GM15510 (cell line): ENCODE results near the gene CCL23.

Experiments used
- POLR2A ChIP-seq: IDR thresholded peaks from 3 replicates; pipeline ENCODE4 v1.6.1; 2011; ENCODE audit warnings: borderline replicate concordance; ENCODE audit not compliant: insufficient read length; ENCODE audit errors: extremely low read depth

Gene CCL23

GRCh38 chr17:36019423-36019822 lies 1.7 kb upstream of the CCL23 start:
- no peak for TF ChIP-seq POLR2A

GRCh38 chr17:36016555-36016954 lies 1.2 kb downstream of the CCL23 start:
- no peak for TF ChIP-seq POLR2A

- no peak for TF ChIP-seq POLR2A
Observed at GRCh38 chr17:36014946-36015345, 2.8 kb downstream of the CCL23 start.

GRCh38 chr17:36011201-36011600 lies 6.6 kb downstream of the CCL23 start:
- TF ChIP-seq POLR2A: no peak

- no peak for TF ChIP-seq POLR2A
Observed at GRCh38 chr17:36008998-36009665, 8.6 kb downstream of the CCL23 start.

- TF ChIP-seq POLR2A: no peak
Observed at GRCh38 chr17:36004594-36005108, 13.1 kb downstream of the CCL23 start.

GRCh38 chr17:36002631-36003030 lies 15.1 kb downstream of the CCL23 start:
- no peak for TF ChIP-seq POLR2A

- no peak for TF ChIP-seq POLR2A
Observed at GRCh38 chr17:36001862-36002603, 15.7 kb downstream of the CCL23 start.

GRCh38 chr17:36001110-36001771 lies 16.5 kb downstream of the CCL23 start, which contains the start of gene CCL15:
CCL15 (minus strand) TSS chr17:36001553; CDS start chr17:36001492, 61 bp downstream.
- TF ChIP-seq POLR2A: no peak

GRCh38 chr17:36000732-36001109 lies 17.1 kb downstream of the CCL23 start:
- TF ChIP-seq POLR2A: no peak

- no peak for TF ChIP-seq POLR2A
Observed at GRCh38 chr17:35998756-35999155, 19.0 kb downstream of the CCL23 start.

- no peak for TF ChIP-seq POLR2A
Observed at GRCh38 chr17:35998018-35998545, 19.7 kb downstream of the CCL23 start.

GRCh38 chr17:35991075-35991474 lies 26.7 kb downstream of the CCL23 start:
- TF ChIP-seq POLR2A: no peak

- no peak for TF ChIP-seq POLR2A
Observed at GRCh38 chr17:35988164-35988563, 29.6 kb downstream of the CCL23 start.

- no peak for TF ChIP-seq POLR2A
Observed at GRCh38 chr17:35986643-35987042, 31.1 kb downstream of the CCL23 start, which contains the start of gene CCL14. CCL14 (minus strand) TSS chr17:35986729; CDS start chr17:35986649, 80 bp downstream.
